ENCODE data around the gene CSPG4.
"Not testable (repeated sequence)": the region's sequence is repeated elsewhere in the genome, so short reads cannot be mapped to it uniquely, and the experiment has no call there.

The CSPG4 gene

GRCh38 chr15:75739791-75740190, 27.1 kb upstream of the CSPG4 start:
- DNase-seq (ENCODE audit: low read depth in 2 of 2): no peak

- peak; percentile 66 to 73 for DNase-seq (ENCODE audit: low read depth in 2 of 2)
Observed at GRCh38 chr15:75738647-75739325, 26.1 kb upstream of the CSPG4 start.

DNA sequence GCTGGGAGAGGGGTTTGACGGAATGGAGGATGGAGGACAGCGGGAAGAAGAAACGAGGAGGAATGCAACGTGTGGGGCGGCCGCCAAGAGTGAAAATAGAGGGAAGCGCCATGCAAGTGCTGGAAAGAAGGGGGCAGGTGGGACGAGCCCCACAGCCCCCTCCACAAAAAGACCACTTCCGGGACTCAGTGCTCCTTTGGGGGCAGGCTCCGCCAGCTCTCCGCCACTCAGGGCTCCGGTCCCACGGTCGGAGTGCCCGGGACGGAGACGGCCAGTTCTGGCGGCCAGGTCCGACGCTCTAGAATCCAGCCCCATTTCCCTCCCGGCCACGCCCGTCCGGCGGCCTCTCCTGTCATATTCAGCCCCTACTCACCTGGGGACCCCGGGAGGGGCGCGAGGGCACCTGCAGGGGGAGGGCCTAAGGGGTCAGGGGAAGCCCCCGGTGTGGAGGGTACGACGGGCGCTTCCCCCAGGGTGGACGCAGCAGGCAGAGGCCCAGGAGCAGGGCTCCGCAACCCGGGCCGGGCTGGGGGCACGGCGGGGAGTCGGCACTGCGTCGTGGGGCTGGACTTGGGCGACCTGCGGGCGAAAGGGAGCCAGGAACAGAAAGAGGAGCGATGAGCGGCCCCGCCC, 25.5 kb upstream of the CSPG4 start:
- no peak for DNase-seq (ENCODE audit: low read depth in 2 of 2)

- DNase-seq (ENCODE audit: low read depth in 2 of 2): not testable (repeated sequence)
Observed at GRCh38 chr15:75737116-75738013, 24.7 kb upstream of the CSPG4 start.

DNA sequence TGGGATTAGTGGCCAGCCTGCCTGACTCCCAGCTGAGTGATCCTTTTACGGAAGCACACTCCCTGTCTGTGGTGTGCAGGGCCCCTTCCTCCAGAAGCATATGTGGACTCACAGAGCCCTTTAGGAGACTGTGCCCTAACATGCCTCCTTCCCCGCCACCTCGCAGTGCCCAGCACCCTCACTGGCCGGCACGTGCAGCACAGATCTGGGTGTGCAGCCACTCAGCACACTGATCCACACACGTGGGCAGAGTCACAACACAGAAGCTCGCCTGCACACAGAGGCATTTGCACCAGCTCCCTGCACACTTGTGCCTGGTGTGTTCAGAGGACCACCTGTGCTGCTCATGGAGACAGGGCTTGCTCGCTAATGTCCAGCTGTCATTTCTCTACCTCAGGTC, 23.6 kb upstream of the CSPG4 start:
- no peak for DNase-seq (ENCODE audit: low read depth in 2 of 2)

DNA sequence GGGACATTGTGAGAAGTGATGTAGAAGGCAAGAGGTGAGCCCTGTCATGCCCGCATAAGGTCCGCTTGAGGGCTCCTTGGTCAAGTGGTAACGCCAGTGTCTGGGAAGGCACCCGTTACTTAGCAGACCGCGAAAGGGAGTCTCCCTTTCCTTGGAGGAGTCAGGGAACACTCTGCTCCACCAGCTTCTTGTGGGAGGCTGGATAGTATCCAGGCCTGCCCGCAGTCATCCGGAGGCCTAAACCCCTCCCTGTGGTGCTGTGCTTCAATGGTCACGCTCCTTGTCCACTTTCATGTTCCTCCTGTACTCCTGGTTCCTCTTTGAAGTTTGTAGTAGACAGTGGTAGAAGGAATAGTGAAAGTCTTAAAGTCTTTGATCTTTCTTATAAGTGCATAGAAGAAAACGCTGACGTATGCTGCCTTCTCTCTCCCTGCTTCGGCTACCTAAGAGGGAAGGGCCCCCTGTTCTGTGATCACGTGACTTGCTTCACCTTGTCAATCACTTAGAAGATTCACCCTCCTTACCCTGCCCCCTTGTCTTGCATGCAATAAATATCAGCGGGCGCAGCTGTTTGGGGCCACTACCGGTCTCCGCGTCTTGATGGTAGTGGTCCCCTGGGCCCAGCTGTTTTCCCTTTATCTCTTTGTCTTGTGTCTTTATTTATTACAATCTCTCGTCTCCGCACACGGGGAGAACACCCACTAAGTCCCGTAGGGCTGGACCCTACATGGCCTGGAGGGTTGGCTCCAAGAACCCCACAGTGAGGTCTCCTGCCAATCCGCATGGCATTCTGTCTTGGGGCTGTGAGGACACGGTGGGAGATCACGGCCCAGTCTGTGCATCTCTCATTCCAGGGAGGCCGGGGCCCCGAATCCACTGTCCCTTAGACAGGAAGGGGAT, 22.5 kb upstream of the CSPG4 start:
- DNase-seq (ENCODE audit: low read depth in 2 of 2): not testable (repeated sequence)

DNA sequence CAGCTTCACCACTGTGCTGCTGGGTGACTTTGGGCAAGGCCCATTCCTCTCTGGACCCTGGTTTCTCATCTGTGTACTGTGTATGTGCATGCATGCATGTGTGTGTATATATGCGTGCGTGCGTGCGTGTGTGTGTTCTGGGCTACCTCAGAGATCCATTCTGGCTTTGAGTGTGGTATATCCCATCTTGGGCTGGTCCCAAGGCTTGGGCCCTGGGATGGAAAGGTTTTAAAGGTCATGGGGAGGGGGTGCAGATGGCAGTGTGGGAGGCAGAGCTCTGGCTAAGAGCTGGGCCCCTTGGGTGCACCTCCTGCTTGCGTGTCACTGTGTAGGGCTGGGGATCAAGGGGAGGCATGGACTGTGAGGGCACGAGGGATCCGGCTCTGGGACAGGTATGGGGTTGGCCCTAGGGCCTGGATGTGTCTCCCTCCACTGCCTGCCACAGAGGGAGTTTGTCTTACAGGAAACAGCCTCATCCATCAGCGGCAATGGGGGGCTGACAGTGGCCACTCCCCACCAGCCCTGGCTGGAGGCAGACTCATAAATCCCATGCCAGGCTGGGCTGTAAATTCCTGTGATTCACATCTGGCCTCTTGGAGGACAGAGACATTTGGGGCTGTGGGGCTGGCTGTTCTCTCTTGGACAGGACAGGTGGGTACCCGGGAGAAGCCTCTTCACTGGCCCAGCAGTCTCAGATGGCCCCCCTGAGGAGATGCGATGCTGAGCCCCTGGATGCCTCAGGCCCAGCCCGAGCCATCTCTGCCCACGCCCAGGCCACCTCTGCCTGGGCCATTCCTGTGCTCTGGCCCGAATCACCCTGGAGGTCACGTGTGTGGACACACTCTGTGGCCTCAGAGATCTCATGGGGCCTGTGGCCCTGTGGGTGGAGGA, 21.4 kb upstream of the CSPG4 start:
- no peak for DNase-seq (ENCODE audit: low read depth in 2 of 2)

- DNase-seq (ENCODE audit: low read depth in 2 of 2): peak in 1 of 2 experiments; percentile 16
Observed at GRCh38 chr15:75732809-75733451, 20.3 kb upstream of the CSPG4 start.

- no peak for DNase-seq (ENCODE audit: low read depth in 2 of 2)
Observed at GRCh38 chr15:75732177-75732808, 19.6 kb upstream of the CSPG4 start.

- no peak for DNase-seq (ENCODE audit: low read depth in 2 of 2)
Observed at GRCh38 chr15:75731248-75732151, 18.9 kb upstream of the CSPG4 start.

GRCh38 chr15:75730376-75731247, 18.0 kb upstream of the CSPG4 start:
- DNase-seq (ENCODE audit: low read depth in 2 of 2): not testable (repeated sequence)

- no peak for DNase-seq (ENCODE audit: low read depth in 2 of 2)
Observed at GRCh38 chr15:75729326-75730069, 16.9 kb upstream of the CSPG4 start.

GRCh38 chr15:75727851-75728715, 15.4 kb upstream of the CSPG4 start:
- DNase-seq (ENCODE audit: low read depth in 2 of 2): no peak

GRCh38 chr15:75727031-75727531, 14.4 kb upstream of the CSPG4 start:
- no peak for DNase-seq (ENCODE audit: low read depth in 2 of 2)

Measured in fibroblast of skin of left biceps (primary cell).